ENCODE results near the gene MYRIP.
"Not testable (repeated sequence)": the region's sequence is repeated elsewhere in the genome, so short reads cannot be mapped to it uniquely, and the experiment has no call there.

Gene MYRIP

DNA sequence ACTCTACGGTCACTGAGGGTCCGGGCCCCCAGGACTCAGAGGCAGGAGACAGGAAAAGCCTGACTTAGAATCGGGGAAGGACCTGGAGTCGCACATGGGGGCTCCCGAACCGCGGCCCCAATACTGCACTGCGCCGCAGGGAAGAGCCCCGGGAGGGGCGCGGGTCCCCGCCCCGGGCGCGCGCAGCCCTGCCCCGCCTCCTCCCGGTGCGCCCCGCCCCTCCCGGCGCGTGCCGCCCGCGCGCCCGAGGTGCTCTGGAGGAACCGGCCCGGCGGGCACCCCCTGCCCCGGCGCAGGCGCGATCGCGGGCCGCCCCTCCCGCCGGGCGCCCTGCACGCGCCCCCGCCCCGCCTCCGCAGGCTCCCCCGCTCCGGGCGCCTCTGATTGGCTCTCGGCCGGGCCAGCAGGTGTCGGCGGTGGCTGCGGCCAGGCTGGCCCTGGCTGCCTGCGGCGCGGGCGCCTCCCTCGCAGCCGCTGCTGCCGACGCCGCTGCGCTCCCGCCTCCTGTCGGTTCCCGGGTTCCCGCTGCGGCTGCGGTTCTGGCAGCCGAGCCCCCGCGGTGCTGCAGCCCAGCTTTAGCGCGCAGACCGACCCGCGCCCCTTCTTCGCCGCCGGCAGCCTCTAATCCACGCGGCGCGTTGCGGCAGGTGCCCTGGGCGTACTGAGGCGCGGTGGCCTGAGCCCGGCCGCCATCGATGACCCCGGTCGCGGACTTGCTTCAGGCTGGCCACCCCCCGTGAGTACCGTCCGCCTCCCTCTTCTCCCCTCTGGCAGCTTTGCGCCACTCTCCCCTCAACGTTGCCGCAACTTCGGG, at the start of gene MYRIP:
MYRIP (plus strand) TSS at position 429 of the 814 bp plus-strand sequence. CDS start 91,208 bp downstream, outside the sequence.
- no peak for DNase-seq (ENCODE audit: low read depth)

GRCh38 chr3:39760325-39760724, 49.1 kb upstream of the MYRIP start:
- no peak for DNase-seq (ENCODE audit: low read depth)

DNA sequence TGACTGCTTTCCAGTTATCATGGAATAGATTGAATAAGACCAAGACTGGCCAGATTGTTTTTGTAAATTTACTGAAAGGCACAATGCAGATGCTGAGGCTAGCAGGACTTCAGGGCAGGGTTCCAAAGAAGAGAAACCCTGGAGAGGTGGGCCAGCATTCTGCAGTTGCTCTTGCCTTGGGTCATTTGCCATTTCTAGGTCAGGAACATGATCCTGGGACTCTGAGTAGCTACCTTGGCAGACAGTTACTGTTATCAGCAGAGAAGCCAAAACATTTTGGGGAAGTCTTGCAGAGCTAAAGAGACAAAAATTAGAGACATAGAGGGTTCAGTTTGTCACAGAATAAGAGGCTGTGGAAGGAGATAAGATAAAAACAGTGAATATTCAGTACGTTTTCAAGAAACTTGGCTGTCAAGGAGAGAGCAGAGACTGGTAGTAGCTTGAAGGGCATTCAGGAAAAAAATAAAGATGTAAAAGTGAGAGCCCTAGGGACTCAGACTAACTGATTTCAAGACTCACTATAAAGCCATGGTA, 46.8 kb upstream of the MYRIP start:
- DNase-seq (ENCODE audit: low read depth): no peak

GRCh38 chr3:39763390-39763789, 46.0 kb upstream of the MYRIP start:
- DNase-seq (ENCODE audit: low read depth): no peak

GRCh38 chr3:39765575-39765974, 43.8 kb upstream of the MYRIP start:
- no peak for DNase-seq (ENCODE audit: low read depth)

- DNase-seq (ENCODE audit: low read depth): no peak
Measured at GRCh38 chr3:39766433-39766832, 43.0 kb upstream of the MYRIP start.

GRCh38 chr3:39766909-39767308, 42.5 kb upstream of the MYRIP start:
- DNase-seq (ENCODE audit: low read depth): not testable (repeated sequence)

- not testable (repeated sequence) for DNase-seq (ENCODE audit: low read depth)
Measured at GRCh38 chr3:39778168-39778567, 31.2 kb upstream of the MYRIP start.

GRCh38 chr3:39779511-39780230, 29.7 kb upstream of the MYRIP start:
- no peak for DNase-seq (ENCODE audit: low read depth)

- no peak for DNase-seq (ENCODE audit: low read depth)
Measured at GRCh38 chr3:39780352-39780751, 29.1 kb upstream of the MYRIP start.

- no peak for DNase-seq (ENCODE audit: low read depth)
Measured at GRCh38 chr3:39781025-39781424, 28.4 kb upstream of the MYRIP start.

GRCh38 chr3:39781632-39782031, 27.8 kb upstream of the MYRIP start:
- DNase-seq (ENCODE audit: low read depth): no peak

- DNase-seq (ENCODE audit: low read depth): no peak
Measured at GRCh38 chr3:39783680-39784079, 25.7 kb upstream of the MYRIP start.

DNA sequence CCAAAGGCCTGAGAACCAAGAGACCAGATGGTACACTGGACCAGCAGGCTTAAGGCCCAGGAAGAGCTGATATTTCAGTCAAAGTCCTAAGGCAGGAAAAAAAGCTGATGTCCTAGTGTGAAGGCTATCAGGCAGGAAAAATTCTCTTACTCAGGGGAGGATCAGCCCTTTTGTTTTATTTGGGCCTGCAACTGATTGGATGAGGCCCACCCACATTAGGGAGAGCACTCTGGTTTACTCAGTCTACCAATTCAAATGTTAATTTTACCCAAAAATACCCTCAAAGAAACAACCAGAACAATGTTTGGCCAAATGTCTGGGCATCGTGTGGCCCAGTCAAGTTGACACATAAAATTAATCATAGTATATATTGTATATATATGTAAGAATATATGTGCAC, 24.5 kb upstream of the MYRIP start:
- no peak for DNase-seq (ENCODE audit: low read depth)

DNA sequence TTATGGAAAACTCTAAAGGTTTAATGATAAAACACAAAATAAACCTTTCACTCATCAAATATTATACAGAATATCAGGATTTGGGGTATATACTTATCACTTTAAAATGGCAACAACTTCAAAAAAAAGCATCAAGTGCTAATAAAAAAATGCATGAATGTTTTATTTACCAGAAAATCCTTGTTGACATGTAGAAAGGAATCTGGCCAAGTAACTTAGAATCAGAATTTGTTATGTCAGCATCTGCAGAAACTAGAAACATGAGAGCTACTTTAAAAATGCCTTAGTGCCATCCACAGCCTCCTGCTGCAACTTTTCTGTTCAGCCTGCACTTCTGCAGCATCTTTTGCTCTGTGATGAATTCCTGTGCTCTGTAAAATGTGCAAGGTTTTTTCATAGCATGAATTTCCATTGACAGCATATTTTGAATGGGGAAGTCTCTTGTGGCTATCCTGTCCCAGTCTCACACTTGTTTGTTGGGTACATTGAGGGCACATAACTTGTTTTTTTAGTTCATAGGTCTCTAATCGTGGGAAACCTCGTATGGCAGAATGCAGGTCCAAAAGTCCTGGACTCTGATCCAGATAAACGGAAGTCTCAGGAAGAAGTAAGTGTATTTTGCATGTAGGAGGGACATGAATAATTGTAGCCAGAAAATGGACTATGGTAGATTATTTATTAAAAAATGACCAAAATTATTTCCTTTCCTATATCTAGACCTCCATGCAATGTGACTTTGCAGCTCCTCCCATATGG, 21.1 kb upstream of the MYRIP start:
- DNase-seq (ENCODE audit: low read depth): no peak

DNA sequence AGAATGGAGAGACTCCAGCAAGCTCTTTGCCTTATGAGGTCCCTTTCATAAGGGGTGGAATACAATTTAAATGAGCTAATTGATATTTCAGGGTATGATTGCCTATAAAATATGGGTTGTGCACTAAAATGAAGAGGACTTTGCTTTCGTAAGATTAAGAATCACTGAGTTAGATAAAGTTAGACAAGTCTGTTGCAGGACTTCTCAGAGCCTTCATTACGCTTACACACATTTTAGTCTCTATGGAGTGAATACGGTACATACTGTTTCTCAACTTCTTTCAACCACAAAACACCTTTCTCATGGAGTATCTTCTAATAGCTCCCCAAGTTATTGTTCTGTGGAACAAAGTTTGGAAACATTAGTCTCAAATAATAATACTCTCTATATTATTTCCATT, 17.8 kb upstream of the MYRIP start:
- DNase-seq (ENCODE audit: low read depth): no peak

GRCh38 chr3:39794880-39795279, 14.5 kb upstream of the MYRIP start:
- DNase-seq (ENCODE audit: low read depth): no peak

DNA sequence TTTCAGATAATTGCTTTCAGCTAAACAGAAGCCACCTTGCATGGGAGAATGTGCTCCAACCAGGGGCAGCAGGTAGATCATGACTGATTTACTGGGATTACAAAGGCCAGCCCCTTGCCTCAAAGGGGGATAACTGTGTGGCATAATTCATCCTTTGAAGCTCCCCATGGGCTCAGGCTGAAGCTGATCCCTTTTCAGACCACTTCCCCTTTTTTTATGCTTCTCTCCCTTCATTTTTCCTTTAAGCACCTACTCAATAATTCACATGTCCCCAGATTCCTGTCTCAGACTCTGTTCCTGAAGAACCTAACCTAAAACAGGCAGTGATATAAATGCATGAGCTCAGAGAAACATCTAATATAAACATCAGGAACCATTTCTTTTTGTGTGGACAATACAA, 8.2 kb upstream of the MYRIP start:
- no peak for DNase-seq (ENCODE audit: low read depth)

DNA sequence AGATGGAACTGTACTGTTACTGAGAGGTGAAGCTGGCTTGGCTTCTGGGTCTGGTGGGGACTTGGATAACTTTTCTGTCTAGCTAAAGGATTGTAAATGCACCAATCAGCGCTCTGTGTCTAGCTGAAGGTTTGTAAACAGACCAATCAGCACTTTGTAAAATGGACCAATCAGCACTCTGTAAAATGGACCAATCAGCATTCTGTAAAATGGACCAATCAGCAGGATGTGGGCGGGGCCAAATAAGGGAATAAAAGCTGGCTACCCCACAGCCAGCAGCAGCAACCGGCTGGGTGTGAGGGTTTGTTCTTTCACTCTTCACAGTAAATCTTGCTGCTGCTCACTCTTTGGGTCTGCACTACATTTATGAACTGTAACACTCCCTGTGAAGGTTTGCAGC, 6.9 kb upstream of the MYRIP start:
- not testable (repeated sequence) for DNase-seq (ENCODE audit: low read depth)

DNA sequence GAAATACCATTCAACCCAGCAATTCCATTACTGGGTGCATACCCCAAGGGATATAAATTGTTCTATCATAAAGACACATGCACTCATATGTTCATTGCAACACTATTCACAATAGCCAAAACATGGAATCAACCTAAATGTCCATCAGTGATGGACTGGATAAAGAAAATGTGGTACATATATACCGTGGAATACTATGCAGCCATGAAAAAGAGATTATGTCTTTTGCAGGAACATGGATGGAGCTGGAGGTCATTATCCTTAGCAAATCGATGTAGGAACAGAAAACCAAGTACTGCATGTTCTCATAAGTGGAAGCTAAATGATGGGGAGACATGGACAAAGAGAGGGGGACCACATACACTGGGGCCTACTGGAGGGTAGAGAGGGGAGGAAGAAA, 5.5 kb upstream of the MYRIP start:
- no peak for DNase-seq (ENCODE audit: low read depth)

GRCh38 chr3:39804951-39805350, 4.5 kb upstream of the MYRIP start:
- no peak for DNase-seq (ENCODE audit: low read depth)

GRCh38 chr3:39805650-39806049, 3.8 kb upstream of the MYRIP start:
- no peak for DNase-seq (ENCODE audit: low read depth)

All from HS-27A (cell line).